AML-193 (cell line): Measurements from ENCODE around the gene STPG2.
A peak's percentile ranks its signal among the peaks of the same experiment; 100 is the strongest.

ENCODE experiments used
- DNase-seq, 2 experiments: peaks; one replicate each; lab custom pipeline; 2025; lab: John Stamatoyannopoulos, UW

The STPG2 gene

GRCh38 chr4:98093662-98094061, 49.6 kb downstream of the STPG2 start:
- no peak for DNase-seq

GRCh38 chr4:98092833-98093439, 50.3 kb downstream of the STPG2 start:
- peak; percentile 5 to 26 for DNase-seq

DNA sequence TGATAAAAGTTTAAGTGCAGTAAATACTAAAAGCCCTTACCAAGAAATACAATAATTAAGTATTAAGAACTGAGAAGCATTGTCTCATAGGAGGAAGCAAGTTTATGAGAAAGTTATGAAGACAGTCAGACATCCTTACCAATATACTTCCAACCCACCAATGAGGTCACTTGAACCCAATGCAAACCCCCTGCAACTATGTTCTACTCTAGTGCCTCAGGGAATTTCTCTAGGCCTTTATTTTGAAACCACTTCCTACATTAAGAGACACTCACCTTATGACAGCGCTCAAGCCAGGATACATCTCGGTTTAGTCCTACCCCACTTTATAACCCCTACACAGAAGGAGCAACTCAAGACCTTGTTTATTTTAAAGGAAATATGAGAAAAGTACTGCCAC, 61.3 kb downstream of the STPG2 start:
- no peak for DNase-seq

- no peak for DNase-seq
Observed at GRCh38 chr4:98068495-98068894, 74.8 kb downstream of the STPG2 start.

- DNase-seq = no peak
Observed at GRCh38 chr4:98055800-98056501, 87.3 kb downstream of the STPG2 start.

GRCh38 chr4:98046665-98047064, 96.6 kb downstream of the STPG2 start:
- DNase-seq = no peak

GRCh38 chr4:98030059-98030458, 113.2 kb downstream of the STPG2 start:
- no peak for DNase-seq

DNA sequence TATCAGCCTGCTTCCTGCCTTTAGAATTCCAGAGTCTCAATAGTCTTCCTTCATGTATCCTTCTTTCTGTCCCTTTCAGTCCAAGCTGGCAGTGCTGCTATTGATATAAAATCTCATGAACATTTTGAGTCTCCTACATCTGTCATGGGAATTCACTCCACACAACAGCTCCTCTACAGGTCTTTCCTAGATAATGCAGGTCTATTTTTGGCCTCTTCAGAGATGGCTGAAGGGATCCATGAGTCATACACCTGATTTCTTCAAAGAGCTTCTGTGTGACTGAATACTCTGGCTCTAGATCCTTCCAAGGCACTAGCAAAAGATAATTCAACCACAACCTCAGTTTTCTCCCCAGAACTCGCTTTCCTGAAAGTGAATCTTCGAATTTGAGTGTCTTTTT, 115.4 kb downstream of the STPG2 start:
- no peak for DNase-seq

GRCh38 chr4:98026362-98026761, 116.9 kb downstream of the STPG2 start:
- no peak for DNase-seq

GRCh38 chr4:98006814-98007412, 136.4 kb downstream of the STPG2 start:
- no peak for DNase-seq

- DNase-seq = no peak
Observed at GRCh38 chr4:98006060-98006459, 137.2 kb downstream of the STPG2 start.

DNA sequence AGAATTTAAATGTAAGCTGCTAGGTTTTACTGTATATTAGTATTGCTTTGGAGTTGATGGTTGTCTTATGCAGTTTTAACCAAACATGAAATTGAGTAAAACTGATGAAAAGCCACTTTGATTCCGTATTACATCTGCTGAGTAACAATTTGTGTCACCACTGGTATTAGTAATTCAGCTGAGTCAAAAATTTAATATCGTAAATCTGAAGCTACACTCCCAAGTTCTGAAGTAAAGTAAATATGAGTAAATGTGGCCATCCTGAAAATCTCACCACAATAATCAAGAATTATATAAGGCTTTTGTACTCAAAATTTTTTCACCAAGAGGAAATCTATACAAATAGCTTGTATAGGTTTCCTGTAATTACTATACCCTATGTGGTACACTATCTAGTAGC, 142.3 kb downstream of the STPG2 start:
- DNase-seq = no peak

DNA sequence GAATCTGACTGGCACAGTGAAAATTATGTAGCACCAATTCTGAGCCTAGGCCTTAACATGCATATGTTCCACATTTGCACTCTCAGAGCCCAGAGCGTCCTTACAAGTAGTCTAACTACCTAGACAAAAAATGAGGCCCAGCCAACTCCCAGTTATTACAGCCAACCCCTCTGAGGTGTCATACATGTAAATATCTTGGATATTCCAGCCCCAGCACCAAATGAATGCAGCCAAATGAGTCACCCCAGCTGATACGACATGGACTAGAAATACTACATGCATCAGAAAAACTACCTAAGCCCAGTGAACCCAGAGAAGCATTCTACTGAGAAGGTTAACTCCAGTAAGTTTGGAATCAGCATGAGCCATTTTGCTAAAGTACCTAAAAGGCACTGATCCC, 145.1 kb downstream of the STPG2 start:
- no peak for DNase-seq

GRCh38 chr4:97994765-97995465, 148.4 kb downstream of the STPG2 start:
- DNase-seq = no peak

DNA sequence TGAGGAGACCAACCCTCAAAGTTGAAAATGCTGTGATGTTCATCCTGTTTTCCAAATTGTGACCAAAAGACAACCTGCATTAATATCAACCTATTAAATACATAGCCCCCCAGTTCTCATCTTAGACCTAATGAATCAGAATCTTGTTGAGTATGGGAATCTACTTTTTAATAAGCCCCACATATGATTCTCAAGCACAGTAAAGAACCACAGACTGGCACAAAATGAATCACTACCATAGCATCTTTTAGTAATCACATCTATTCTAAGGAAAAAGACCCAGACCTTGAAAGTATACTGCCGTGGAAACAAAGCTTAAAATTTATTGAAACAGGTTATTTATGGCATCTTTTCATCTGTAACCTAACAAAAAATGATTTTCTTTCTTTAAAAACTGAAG, 152.9 kb downstream of the STPG2 start:
- no peak for DNase-seq

GRCh38 chr4:97987019-97987648, 156.1 kb downstream of the STPG2 start:
- DNase-seq = peak; percentile 26 to 40

DNA sequence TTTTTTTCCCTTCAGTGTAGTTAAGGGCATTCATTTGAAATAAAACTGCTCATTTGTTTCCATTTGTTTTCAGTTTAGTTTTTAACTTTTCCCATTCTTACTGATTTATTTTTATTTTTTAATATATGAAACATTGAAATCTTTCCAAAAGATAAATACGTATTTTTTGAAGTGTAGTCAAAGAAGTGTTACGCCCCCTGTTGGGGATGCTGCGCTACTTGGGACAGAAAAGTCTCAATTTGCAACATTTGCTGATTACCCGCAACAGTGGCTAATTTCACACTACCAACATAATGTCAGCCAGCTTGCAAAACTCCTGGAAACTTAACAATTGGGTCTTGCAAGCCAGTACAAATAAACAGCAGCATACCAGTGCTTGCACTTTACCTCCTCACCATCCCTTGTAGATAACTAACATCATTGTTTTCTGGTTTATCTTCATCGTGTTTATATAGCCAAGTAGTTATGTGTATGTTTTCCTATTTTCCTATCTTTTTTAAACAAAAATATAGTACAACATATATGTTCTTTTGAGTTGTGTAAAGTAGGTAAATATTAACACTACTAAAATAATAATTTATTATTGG, 158.6 kb downstream of the STPG2 start:
- DNase-seq = peak in 1 of 2 experiments; percentile 0

DNA sequence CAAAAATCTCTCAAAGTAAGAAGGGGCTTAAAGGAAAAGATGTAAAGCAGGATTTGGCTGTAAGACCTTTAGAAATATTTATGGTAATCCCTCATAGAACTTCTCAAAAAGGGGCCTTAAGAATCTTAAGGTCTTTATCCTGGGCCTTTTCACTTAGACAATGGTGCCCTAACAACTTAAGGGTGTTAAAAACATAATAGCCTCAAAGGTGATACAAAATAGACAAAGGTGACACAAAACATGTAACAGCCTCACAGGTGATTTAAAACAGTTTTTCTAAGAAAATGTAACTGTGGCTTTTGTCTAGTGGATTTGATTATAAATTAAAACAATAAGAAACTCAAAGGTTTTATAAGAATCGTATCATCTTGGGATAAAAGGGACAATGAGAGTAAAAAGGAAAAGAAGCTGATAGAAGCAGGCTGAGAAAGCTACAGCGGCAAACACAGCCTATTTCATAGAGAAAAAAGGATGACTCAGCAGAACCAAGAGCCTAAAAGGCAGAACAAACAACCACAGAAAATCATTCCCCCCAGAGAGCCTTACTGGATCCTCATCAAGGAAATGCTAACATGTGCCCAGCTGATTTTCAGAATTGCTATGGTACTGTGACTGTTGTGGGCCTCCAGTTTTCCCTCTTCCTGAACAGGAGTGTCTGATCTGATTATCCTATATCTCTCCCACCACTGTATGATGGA, 164.3 kb downstream of the STPG2 start:
- DNase-seq = no peak

GRCh38 chr4:97953171-97953941, 189.9 kb downstream of the STPG2 start:
- no peak for DNase-seq

DNA sequence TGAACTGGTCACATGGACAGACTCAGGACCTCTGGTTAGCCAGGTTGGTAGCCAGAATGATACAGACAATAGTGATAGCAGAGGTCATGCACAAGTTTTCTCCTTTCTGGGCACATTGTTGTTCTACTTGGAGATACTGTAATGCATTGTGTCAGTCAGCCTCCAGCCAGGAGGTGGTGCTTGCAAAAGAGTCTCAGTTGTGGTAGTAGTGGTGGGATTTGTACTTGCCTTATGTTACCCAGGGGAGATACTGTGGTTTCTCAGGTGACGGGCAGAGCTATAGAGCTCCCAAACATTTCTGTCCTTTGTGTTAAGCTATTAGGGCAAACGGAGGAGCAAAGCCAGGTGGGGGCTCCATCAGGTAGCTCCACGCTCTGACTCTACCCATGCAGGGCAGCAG, 190.5 kb downstream of the STPG2 start:
- DNase-seq = no peak

DNA sequence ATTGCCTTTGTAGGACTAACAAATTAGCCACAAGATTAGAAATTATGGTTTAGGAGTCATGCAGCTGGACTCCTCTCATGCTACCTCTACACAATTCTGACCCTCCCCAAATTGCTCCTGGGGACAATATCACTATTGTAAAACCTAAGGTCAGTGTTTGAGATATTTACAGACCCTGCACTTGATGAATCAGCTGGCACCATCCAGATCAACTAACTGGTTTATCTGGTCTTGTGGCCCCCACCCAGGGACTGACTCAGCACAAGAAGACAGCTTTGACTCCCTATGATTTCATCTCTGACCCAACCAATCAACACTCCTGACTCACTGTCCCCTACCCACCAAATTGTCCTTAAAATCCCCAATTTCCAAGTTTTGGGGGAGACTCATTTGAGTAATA, 192.4 kb downstream of the STPG2 start:
- no peak for DNase-seq
